DLD1 (cell line): ENCODE results near the gene LYPD1.
"Not testable (repeated sequence)": the region's sequence is repeated elsewhere in the genome, so short reads cannot be mapped to it uniquely, and the experiment has no call there.

Experiments
- in situ Hi-C: cut with HindIII; loops from 2 replicates; pipeline ENCODE4 v1.10.0; 2017; ENCODE audit warnings: low sequenced_read_pairs

LYPD1 gene, protein sequence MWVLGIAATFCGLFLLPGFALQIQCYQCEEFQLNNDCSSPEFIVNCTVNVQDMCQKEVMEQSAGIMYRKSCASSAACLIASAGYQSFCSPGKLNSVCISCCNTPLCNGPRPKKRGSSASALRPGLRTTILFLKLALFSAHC

DNA sequence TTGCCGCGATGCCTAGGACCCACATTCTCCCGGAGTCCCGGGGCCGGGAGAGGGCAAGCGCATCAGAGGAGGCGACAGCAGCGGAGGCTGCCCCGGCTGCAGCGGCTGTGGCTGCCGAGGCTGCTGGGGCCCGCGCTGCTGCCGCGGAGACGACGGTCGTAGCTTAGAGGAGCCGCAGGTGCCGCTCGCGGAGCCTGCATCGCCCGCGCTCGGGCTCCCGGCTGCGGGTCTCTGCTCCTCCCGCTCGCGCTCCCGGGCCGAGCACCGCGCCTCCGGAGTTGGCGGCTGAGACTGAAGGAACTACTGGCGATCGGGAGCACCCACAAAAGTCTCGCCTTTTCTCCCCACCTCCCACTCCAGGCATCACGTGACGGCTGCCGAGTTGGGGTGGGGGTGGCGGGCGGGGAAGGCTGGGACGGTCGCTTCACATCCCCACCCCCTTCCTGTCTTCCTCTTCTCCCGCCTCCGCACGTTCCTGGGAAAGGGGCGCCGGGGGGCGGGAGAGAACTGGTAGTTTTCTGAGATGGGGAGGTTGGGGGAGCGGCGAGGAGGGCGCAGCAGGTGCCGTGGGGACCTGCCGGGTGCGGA lies at the start of gene LYPD1:
TSS of gene LYPD1 (minus strand) at position 298 of the 588 bp plus-strand sequence. CDS start at position 25, 273 bp downstream.
- in situ Hi-C loops = no loop called here

DNA sequence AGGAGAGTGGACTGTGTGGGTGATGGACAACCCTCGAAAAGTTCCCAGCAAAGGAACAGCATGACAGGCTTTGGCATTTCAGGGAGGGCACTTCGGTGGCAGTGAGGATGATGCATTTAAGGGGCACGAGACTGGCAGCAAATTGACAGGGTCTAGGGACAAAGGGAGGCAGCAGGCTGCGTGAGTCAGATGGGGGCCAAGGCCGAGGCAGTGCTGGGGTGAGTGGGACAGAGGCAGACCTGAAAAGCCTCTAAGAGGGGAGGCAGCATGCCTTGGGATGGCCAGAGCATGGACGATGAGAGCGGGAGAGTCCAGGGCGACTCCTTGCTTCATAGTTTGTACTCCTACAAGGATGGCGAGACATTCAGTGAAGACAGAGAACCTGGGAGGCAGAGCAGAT lies 49.5 kb upstream of the LYPD1 start:
- in situ Hi-C loops = no loop called here

DNA sequence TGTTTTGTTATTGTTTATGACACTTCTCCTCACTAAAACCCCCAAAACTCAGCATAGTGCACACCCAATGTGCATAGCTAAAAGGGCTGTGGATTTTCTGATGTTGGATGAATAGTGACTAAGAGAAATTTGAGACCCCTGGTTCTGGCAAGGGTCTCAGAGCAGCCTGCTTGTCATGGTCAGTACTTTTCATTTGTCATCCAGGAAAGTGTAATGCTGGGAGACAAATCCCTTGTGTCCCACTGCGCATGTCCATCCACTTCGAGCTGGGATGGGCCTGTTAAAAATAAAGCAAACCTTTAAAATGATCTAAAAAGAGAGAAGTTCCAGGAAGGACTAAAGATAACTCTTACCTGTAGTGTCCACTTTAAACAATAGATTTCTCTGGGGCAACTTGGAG lies 46.9 kb upstream of the LYPD1 start:
- in situ Hi-C loops = no loop called here

DNA sequence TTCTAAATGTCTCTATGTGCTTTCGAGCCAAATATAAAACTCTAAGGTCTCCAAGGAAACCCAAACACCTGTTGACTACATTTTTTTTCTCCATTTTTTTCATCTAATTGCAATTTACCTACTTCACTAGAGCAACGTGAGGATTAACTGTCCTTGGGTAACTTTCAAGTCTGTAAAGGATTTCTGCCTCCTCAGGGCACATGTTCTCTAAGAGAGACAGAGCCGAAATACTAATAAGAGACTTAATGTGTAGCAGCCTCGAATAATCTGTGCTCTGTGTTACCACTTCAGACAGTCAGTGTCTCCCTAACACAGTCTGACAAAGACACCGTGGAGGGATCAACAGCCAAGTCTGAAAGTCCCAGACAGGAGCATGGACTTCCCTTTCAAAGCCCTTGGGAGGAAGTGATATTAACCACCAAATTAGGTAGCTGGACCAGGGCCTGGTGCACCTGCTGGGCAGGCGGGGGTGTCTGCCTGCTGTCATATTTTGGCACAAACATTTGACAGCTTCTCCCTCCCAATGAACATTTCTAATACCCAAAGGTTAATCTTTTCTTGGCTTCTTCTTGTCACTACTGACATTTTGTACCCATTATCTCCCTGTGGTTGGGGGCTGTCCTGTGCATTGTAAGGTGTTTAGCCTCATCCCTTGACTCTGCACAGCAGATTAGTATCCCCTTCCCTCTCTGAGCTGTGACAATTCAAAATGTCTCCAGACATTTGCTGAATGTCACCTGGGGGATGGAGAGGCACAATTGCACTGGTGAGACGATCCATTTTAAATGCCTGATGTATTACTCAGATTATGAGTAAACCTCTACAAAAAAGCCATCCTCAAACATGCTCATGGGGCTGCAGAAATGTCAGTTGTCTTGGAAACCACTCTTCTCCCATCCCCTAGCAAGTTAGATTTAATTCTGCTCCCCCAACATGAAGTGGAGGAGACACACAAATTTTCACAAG lies 45.7 kb upstream of the LYPD1 start:
- in situ Hi-C loops = no loop called here

DNA sequence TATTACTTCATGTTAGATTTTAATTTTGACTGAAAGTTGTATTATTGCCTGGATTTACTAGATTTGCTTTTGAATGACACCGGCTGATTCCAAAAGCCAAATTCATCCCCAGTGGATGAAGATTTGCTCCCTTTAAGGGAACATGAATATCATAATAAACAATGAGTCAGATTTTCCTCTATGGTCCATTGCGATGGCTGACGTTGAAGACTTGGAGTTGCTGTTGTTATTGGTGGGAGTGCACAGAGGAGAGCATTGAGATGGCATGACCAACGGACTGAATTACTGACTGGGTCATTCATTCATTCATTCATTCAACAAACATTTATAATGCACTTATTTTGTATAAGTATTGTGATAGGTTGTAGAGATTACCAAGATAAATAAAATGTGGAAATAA lies 33.4 kb upstream of the LYPD1 start:
- in situ Hi-C loops = no loop called here

DNA sequence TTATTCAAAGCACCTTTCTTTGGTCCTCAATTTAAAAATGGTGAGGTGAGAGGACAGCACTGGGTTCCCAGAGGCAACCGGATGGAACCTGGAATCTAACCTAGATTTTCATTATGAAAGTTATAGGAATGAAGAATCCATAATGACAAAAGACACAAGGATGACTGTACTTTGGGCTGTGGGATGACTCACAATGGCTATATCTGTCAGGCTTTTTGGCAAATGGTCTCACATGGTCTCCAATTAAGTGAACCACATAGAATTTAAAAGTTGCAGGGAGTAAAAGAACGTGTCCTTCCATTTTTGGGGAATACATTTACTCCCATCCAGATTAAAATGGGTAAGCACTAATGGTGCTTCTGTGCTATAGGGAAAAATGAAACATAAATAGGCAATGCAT lies 31.8 kb upstream of the LYPD1 start:
- in situ Hi-C loops = no loop called here

DNA sequence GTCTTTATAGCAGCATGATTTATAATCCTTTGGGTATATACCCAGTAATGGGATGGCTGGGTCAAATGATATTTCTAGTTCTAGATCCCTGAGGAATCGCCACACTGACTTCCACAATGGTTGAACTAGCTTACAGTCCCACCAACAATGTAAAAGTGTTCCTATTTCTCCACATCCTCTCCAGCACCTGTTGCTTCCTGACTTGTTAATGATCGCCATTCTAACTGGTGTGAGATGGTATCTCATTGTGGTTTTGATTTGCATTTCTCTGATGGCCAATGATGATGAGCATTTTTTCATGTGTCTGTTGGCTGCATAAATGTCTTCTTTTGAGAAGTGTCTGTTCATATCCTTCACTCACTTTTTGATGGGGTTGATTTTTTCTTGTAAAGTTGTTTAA lies 29.8 kb upstream of the LYPD1 start:
- in situ Hi-C loops = not testable (repeated sequence)

DNA sequence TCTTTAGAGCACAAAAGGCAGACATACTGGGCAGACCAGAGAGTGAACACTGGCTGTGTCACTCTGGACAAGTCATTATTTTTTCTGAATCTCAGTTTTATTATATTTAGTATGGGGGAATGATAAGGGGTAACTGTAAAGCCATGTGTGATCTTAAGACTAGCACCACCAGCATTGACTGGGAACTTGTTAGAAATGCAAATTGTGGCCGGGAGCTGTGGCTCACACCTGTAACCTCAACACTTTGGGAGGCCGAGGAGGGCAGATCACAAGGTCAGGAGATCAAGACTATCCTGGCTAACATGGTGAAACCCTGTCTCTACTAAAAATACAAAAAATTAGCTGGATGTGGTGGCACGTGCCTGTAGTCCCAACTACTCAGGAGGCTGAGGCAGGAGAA lies 28.3 kb upstream of the LYPD1 start:
- in situ Hi-C loops = not testable (repeated sequence)

DNA sequence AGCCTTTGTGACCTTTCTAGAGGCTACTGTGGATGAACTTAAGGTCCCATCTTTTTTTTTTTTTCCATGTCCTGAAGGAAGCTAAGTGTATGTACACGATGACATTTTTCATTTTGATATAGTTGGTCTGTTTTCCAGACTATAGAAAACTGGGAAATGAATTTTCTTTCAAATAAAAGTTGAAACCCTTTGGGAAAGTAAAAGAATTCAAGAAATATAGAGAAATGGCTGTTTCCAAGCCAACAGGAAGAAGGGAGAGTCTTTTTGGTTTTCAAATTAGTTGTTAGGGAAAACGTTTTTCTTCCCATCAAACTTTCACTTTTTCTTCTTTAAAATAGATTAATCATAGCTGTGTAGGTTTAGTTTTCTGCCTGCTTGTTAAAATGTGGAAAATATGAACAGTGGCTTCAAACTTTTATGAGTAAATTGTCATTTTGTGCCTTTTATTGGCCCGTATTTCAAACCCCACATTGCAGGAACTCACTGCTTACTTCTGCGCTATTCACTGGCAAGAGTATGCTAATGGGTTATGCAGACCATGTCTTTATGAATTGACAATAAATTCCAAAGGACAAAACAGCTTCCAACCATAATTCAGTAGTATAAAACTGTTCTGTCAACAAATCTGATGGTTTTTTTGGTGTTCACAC lies 27.7 kb upstream of the LYPD1 start:
- in situ Hi-C loops = no loop called here

DNA sequence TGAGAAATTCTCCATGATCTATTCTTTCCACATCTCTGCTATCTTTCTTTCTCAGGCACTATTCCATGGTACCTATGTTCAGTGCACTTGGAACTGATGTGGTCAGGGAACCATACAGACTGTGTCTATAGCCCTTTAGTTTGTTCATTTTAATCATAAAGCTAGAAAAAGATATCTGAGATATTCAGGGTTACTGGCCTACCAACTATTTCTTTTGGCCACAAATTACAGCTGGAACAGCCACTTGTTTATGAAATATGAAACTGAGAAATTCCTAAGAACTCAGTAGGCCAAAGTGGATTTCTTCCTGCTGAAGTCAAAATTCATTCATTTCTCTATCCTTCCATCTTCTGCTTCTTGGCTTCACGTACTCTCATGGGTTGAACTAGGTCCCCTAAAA lies 22.8 kb upstream of the LYPD1 start:
- in situ Hi-C loops = no loop called here

DNA sequence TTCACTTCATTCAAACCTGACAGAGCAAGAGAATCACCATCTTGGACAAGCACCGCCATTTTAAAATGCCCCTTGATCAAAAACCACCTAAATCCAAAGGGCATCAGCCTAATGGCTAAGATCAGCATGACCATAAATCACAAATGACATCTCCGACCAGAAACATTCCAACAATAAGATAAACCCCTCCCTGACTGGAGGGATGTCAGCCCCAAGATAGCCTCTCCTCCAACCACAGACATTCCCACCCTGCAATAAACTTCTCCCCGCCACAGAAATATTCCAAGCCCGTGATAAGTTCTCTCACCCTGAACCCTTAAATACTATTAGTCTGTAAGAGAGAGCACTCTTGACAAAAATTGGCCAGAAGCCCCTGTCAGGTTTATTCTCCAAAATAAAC lies 21.6 kb upstream of the LYPD1 start:
- in situ Hi-C loops = no loop called here

DNA sequence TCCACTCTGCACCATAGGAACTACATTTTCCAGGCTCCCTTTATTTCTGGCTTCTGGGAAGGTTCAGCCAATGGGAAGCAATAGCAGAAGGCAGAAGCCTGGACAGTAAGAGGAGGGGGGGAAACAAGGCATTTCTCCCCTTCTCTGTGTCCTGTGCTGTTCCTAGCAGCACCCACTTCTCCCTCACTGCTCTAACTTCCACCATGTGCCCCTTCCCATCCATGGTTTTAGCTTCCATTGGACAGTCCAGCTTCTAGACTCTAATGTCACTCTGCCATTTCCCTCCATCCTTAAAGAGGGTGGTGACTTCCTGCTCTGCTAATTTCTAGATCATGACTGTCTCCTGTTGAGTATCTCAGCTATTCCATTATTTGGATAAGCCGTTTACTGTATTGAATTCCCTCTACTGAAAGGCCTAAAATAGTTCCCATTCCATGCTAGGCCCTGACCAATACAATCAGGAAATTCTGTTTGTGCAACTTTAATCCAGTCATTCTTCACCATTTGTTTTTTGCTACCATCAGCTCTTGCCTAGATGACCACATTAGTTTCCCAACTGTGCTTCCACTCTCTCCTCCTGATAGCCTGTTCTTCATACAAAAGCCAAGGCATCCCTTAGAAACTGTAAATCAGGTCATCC lies 20.8 kb upstream of the LYPD1 start:
- in situ Hi-C loops = no loop called here

DNA sequence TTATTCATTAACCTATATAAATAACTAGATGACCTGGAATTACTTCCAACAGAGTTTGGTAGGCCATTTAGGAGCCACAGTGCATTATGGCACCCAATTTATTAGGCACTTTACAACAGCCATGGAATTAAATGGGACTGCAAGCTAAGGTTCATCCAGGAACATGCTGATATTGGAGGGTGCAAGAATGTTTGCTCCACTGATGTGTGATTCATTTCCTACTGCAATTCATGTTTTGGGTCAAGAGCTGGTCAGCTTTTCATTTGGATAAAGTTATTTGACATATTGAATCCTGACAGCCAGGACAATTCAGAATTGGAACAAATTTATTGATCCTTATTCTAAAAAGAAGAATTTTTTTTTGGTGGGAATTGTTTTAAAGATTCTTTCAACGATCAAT lies 11.8 kb upstream of the LYPD1 start:
- in situ Hi-C loops = no loop called here

DNA sequence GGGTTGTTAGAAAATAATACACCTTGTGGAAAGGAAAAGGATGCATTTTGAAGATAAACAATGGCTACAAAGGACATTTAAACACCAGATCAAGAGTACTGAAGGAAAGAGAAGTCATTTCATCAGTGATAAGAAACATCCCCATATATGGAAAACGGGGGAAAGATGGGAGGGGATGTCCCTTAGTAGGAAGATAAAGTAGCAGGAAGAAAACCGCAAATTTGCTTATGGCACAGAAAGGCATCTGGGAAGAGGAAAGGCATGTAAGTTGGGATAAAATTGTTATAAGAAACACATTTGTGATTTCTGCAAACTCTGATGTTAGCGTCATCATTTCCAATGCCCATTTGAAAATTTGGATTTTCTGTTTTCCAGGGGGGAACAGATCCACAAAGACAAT lies 10.5 kb upstream of the LYPD1 start:
- in situ Hi-C loops = no loop called here

DNA sequence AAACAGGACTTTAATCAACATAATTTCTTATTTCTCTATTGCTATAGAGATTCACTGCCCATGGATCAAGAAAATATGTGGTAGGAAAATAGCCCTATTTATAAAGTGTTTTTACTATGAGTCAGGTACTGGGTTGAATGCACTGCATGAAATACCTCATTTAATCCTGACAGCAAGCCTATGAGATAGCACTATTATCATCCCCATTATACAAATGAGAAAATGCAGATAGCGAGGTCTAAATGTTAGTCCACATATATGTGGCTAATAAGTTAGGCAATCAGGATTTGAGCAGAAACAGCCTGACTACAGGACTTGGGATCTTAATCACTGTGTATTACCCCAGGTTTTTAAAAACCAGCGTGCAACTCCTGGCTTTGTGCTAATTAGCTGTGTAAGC lies 8.5 kb upstream of the LYPD1 start:
- in situ Hi-C loops = no loop called here

DNA sequence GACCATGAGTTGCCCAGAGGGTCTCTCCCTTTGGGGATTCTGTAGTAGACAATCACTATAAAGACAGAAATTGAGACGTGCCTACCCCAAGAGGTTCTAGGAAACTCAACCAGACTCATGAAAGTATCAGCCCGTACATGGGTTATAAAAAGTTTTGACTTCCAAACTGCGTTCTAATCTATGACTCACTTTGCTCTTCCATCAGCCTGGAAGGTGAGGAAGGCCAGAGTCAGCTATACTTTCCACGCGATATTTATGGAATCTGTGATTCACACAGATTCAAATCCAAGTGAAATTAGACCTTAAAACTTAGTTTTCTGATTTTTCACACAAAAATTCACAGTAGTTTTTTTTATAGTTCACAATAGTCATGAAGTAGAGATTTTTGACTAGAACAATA lies 7.7 kb upstream of the LYPD1 start:
- in situ Hi-C loops = no loop called here

DNA sequence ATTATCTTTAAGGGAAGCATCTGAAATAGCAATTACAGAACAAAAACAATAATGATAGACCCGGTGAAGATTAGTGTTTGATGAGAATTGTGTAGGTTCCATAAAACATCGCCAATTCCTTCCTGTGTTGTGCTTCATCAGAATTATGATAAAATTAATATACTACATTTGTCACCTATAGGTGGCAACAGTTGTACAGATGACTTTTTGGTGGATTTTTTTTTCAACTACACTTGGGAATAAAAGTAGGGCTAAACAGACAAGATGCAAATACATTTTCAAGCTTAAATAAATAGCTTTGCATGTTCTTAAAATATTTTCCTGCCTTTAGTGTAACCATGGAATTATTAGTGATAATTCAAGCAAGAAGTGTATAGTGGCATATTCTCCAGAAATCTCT lies 7.0 kb upstream of the LYPD1 start:
- in situ Hi-C loops = no loop called here

DNA sequence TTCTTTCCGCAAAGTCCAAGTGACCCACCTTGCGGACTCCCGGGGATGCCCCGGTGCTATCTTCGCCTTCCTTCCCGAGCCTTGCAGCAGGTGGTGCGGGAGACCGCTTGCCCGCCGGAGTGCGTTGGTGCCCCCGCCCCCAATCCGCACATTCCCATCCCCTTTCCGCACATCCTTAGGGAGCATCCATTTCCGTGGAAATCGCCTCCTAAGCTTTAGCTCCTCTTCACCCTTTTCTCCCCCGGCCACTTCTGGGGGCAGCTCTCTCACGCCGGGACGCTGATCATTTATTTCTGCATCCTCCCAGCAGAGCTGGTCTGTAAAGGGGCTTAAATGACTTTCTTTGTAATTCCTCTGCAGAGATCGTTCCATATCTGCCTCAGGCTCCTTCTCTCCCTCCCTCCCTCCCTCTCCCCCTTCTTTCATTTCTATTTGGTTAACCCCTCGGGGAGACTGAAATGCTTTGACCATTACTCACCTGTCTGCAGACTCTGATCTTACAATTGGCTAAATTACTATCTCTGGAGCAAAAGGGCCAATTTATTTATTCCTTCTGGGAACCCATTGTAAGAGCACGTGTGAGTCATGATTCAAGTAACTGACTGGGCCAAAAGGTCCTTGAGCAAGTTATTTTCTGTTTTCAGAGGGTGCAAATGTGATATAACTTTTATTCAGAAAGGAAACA lies 1.3 kb upstream of the LYPD1 start:
- in situ Hi-C loops = no loop called here

DNA sequence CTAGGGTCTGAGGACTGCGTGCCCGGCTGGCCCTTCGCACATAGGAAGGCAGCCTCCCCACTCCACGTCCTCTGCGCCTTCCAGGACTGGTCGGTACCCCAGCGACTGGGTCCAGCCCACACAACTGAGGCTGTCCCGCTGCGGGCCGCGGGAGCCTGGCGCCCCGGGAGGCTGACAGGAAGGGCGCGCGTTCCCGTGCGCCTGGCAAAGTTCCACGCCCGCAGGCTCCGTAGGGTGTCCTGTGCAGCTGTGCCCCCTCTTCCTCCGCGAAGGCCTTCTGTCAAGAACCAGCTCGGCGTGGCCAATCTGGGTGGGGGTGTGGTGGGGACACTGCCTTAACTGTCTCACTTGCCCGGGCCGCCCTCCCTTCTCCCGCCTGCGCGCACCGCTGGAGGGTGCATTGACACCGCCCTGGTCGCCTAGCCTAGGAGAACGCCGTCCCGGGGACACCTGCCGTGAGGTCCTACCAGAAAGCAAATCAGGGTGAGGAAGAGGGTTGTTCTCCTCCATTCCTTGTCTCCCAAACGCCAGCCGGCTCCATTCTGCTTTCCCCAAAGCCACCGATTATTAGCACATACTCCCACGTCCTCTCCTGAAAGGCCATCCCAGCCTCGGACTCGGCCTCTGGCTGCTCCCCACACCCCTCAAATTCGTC lies 618 bp upstream of the LYPD1 start:
- in situ Hi-C loops = no loop called here
